Measurements from ENCODE around the gene LCP2.

LCP2 gene

DNA sequence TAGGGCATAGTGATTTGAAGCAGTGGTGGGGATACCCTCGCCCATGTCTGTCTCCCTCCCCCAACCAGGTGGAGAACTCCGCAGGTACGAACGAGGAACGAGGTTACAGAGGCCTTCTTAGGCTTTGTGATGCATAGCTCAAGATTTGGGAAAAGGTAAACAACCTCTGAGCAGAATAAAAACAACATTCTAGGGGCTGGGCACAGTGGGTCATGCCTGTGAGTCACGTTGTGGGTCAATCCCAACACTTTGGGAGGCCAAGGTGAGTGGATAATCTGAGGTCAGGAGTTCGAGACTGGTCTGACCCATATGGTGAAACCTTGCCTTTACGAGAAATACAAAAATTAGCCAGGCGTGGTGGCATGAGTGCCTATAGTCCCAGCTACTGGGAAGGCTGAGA, 3.6 kb upstream of the LCP2 start:
- H3K36me3 ChIP-seq = no peaks in the 10 kb centered on the region
- intact Hi-C loops (cut with DNase I; ENCODE audit: low total_unique reads) = no loop called here
- H3K9me3 ChIP-seq = no peaks in the 10 kb centered on the region
- H3K27ac ChIP-seq = no peak overlapping the region
- TF ChIP-seq, protein P1, sequence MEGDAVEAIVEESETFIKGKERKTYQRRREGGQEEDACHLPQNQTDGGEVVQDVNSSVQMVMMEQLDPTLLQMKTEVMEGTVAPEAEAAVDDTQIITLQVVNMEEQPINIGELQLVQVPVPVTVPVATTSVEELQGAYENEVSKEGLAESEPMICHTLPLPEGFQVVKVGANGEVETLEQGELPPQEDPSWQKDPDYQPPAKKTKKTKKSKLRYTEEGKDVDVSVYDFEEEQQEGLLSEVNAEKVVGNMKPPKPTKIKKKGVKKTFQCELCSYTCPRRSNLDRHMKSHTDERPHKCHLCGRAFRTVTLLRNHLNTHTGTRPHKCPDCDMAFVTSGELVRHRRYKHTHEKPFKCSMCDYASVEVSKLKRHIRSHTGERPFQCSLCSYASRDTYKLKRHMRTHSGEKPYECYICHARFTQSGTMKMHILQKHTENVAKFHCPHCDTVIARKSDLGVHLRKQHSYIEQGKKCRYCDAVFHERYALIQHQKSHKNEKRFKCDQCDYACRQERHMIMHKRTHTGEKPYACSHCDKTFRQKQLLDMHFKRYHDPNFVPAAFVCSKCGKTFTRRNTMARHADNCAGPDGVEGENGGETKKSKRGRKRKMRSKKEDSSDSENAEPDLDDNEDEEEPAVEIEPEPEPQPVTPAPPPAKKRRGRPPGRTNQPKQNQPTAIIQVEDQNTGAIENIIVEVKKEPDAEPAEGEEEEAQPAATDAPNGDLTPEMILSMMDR (IDR thresholded peaks at IDR 0.05) = no peak
- peaks cover 0 to 18% (median 13%) of the 10 kb centered on the region in 4 donors for H3K4me1 ChIP-seq
- DNase-seq = no peak
- no peak overlapping the region for H3K4me3 ChIP-seq
- H3K27me3 ChIP-seq = no peaks in the 10 kb centered on the region

DNA sequence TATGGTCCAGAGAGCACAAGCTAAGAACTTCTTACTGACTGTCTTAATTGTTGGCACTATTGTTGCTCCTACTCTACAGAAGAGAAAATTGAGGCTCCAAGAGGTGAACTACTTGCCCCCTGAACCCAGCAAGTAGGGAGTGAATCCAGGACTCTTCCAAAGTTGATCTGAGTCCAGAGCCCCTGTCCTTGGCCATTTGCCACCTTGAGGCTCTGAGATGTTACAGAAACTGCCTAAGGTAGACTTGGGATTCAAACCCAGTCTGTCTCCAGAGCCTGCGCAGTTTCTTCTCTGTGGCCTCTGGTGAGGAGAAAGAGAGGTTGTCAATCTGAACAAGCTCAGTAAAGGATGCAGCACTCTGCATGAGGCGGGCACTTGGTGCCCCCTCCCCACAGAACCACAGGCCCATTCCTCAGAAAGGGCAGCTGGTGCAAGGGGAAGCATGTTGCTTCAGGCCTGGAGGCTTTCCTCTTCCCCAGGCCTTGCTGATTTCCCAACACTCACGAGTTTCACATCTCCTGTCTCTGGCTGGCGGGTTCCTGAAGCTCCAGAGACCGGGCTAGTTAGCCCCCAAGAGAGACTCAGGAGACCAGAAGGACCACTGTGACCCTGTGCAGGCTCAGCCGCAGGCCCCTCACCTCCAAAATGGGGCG, 2.9 kb upstream of the LCP2 start:
- intact Hi-C loops (cut with DNase I; ENCODE audit: low total_unique reads) = no loop called here
- no peaks in the 10 kb centered on the region for H3K36me3 ChIP-seq
- TF ChIP-seq, protein P1 (IDR thresholded peaks at IDR 0.05) = no peak
- no peak overlapping the region for H3K4me3 ChIP-seq
- no peaks in the 10 kb centered on the region for H3K27me3 ChIP-seq
- no peaks in the 10 kb centered on the region for H3K9me3 ChIP-seq
- no peak for DNase-seq
- H3K4me1 ChIP-seq = peaks cover 0 to 13% (median 11%) of the 10 kb centered on the region in 4 donors
- no peak overlapping the region for H3K27ac ChIP-seq

DNA sequence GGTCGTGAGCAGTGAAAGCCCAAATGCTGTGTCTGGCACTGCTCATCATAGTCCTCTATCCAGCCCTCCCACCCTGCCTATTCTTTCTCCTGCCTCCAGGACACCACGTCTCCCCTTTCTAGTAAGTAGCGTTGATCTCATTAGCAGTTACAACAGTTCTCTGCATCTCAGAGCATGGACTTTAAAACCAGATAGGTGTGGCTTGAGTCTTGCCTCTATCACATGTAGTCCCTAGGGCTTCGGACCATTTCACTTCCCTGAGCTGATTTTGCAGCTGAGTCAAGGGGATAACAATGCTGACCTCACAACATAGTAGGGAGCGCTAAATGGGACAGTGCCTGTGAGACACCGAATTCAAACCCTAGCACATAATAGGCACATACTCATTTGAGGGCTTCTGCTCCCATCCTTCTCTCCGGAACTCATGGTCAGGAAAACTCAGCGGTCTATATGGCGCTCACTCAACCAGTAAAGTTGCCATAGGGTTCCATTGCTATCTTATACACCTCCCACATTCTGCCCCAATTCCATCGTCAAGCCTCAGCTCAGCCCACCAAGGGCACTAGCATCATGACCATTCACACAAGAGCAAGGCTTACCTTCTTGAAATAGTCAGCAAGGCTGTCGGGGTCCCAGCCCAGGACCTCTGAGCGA, 515 bp downstream of the LCP2 start:
- intact Hi-C loops (cut with DNase I; ENCODE audit: low total_unique reads) = no loop called here
- TF ChIP-seq, protein P1 (IDR thresholded peaks at IDR 0.05) = no peak
- no peak for DNase-seq

DNA sequence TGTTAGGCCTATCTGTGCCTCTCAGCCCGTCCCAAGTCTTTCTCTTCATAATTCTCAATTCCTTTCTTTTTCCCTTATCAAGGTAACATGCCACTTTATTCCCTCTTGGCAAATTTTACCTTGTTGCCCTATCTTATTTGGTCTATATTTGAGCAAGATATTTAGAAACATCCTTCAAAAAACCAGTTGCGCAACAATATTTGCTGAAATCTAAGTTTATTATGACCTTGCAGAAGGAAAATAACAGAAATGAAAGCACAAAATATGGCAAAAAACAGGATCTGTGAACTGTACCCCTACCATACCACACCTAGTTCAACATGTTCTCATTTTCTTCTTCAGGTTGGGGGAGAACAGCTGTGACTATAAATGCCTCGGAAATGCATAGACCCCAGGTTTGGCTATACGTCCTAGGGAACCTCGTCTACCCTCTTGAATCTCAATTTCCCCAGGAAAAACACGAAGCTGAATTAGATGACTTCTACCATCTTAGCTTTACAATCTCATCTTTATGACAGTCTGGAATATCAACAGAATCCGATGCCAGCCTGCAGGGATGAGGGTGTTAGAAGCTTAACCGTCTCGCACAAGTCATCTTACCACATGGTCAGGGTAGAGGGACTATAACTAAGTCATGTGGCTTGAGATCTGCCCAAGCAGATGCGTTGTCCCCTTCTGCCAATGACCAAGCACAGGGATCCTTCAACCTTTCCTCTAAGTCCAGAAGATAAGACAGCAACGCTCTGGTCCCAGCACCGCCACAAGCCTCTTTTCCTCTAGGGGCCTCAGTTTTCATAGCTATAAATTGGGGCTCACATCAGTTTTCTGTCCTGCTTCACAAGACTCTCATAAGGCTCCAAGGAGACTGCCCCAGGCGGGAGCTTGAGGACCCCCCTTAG, 1.3 kb downstream of the LCP2 start:
- Histone ChIP-seq H3K4me1 (no peaks in the 10 kb centered on the region), H3K27ac (peak overlapping the region in 1 of 2 donors; percentile 46), H3K27me3 (no peaks in the 10 kb centered on the region), H3K4me3 (peak overlapping the region; percentile 39 to 40), H3K36me3 (no peaks in the 10 kb centered on the region), H3K9me3 (no peaks in the 10 kb centered on the region)
- DNase-seq = no peak
- TF ChIP-seq, protein P1 (IDR thresholded peaks at IDR 0.05) = no peak
- intact Hi-C loops (cut with DNase I; ENCODE audit: low total_unique reads) = no loop called here

More for the DNA sequence above, 515 bp downstream of the LCP2 start:
- H3K36me3 ChIP-seq = no peaks in the 10 kb centered on the region
- no peaks in the 10 kb centered on the region for H3K4me1 ChIP-seq
- no peaks in the 10 kb centered on the region for H3K27me3 ChIP-seq
- H3K9me3 ChIP-seq = no peaks in the 10 kb centered on the region
- peak overlapping the region; percentile 46 for H3K27ac ChIP-seq
- peak overlapping the region; percentile 39 to 40 for H3K4me3 ChIP-seq

DNA sequence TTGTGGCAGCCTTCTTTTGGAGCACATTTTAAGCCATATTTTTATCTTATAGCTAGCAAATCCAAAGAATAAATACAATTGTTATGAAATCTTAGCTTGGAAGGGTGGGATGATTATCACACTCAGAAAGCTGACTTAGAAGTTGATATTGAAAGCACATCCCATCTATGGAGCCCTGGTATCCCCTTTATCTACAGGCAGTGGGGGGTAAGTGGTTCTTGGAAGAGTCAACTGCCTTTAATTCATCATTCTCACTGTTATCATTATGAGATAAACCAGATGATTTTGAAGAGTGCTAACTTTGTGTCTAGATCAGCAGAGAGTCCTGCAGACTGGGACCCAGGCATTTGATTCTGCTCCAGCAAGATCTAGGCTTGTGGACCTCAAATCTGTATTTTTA, 3.0 kb downstream of the LCP2 start:
- no peak for DNase-seq
- H3K9me3 ChIP-seq = no peaks in the 10 kb centered on the region
- intact Hi-C loops (cut with DNase I; ENCODE audit: low total_unique reads) = no loop called here
- no peak overlapping the region for H3K27ac ChIP-seq
- no peaks in the 10 kb centered on the region for H3K4me1 ChIP-seq
- no peak overlapping the region for H3K4me3 ChIP-seq
- H3K27me3 ChIP-seq = no peaks in the 10 kb centered on the region
- H3K36me3 ChIP-seq = no peaks in the 10 kb centered on the region
- TF ChIP-seq, protein P1 (IDR thresholded peaks at IDR 0.05) = no peak
